ENCODE measurements around the gene TMBIM1.

DNA sequence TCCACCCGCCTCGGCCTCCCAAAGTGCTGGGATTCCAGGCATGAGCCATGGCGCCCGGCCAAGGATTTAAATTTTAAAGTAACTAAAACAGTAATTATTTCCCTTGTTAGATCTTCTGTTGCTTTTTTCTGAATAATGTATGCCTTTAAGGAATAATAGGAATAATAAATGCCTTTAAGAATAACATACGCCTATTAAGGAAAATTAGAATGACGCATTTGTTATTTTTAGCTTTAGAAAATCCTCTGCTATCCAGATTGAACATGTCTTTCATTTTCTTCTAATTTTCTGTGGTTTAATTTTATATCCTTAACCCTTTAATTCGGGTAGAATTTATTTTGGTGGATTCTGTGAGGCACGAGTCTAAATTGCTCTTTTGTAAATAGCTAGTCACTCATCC, 23.1 kb upstream of the TMBIM1 start:
- TF ChIP-seq POLR2AphosphoS5 (IDR thresholded peaks at IDR 0.05; ENCODE audit: low read depth), result no peak
- TF ChIP-seq, protein P1, sequence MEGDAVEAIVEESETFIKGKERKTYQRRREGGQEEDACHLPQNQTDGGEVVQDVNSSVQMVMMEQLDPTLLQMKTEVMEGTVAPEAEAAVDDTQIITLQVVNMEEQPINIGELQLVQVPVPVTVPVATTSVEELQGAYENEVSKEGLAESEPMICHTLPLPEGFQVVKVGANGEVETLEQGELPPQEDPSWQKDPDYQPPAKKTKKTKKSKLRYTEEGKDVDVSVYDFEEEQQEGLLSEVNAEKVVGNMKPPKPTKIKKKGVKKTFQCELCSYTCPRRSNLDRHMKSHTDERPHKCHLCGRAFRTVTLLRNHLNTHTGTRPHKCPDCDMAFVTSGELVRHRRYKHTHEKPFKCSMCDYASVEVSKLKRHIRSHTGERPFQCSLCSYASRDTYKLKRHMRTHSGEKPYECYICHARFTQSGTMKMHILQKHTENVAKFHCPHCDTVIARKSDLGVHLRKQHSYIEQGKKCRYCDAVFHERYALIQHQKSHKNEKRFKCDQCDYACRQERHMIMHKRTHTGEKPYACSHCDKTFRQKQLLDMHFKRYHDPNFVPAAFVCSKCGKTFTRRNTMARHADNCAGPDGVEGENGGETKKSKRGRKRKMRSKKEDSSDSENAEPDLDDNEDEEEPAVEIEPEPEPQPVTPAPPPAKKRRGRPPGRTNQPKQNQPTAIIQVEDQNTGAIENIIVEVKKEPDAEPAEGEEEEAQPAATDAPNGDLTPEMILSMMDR (IDR thresholded peaks at IDR 0.05; ENCODE audit: insufficient read depth, low read length), result no peak
- TF ChIP-seq REST (IDR thresholded peaks at IDR 0.05; ENCODE audit: insufficient replicate concordance, low read depth), result no peak

Data from HL-60 (cell line).